NK-92 treated with Interleukin-12 subunit alpha and Interleukin-12 subunit beta, amount 100 ng/mL, for 24 hours (cell line): ENCODE results near the gene LMAN2L.

Experiments
- DNase-seq: peaks from one replicate; lab custom pipeline; 2025; lab: John Stamatoyannopoulos, UW

LMAN2L gene

GRCh38 chr2:96760036-96760985 lies 20.4 kb upstream of the LMAN2L start, which contains the start of gene CNNM4:
CNNM4 (plus strand) TSS chr2:96760902; CDS start chr2:96761000, 98 bp downstream.
- peak; percentile 90 for DNase-seq

GRCh38 chr2:96759548-96759947 lies 19.7 kb upstream of the LMAN2L start:
- DNase-seq: no peak

- DNase-seq: no peak
These were observed 19.1 kb upstream of the LMAN2L start for GRCh38 chr2:96758987-96759386.

DNA sequence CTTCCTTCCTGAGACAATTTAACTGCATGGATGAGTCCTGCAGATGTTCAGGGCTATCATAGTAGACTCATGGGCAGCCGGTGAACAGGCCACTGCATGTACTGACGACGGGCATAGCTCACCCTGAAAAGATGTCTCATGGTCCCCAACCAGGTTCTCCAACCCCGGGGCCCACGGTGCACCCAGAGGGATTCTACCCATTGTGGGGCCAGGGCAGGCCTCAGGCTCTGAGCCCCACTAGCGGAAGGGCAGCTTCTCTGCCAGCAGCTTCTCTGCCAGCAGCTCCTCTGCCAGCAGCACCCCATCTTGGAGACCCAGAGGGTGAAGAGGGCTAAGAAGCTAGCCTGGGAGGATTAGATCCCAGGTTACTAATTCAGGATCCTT lies 17.6 kb upstream of the LMAN2L start:
- DNase-seq: no peak

DNA sequence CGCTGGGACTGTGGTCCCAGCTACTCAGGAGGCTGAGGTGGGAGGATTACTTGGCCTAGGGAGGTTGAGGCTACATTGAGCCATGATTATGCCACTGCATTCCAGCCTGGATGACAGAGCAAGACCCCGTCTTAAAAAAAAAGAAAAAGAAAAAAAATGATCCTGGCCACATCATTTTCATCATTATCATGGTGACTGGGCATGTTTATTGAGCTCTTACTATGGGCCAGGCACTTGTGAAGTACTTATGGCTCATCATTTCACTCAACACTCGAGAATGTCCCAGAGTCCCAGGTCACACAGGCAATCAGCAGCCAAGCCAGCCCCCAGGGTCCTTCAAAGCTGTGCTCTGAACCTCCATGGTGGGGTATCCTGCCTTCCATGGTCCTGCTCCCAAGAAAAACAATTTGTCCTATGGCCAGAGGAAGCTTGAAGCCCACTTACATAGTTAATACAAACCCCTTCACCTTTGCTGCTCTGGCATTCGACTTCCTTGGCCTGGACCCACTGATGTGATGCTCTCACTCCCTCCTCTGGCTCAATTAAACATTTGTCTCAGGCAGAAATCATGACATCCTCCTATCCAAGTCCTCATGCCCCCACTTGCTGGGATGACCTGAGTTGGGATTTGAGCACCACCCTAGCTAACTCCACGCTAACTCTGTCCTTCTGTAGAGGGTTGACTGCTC lies 17.1 kb upstream of the LMAN2L start:
- no peak for DNase-seq

- no peak for DNase-seq
These were observed 14.5 kb upstream of the LMAN2L start for GRCh38 chr2:96754317-96754716.

DNA sequence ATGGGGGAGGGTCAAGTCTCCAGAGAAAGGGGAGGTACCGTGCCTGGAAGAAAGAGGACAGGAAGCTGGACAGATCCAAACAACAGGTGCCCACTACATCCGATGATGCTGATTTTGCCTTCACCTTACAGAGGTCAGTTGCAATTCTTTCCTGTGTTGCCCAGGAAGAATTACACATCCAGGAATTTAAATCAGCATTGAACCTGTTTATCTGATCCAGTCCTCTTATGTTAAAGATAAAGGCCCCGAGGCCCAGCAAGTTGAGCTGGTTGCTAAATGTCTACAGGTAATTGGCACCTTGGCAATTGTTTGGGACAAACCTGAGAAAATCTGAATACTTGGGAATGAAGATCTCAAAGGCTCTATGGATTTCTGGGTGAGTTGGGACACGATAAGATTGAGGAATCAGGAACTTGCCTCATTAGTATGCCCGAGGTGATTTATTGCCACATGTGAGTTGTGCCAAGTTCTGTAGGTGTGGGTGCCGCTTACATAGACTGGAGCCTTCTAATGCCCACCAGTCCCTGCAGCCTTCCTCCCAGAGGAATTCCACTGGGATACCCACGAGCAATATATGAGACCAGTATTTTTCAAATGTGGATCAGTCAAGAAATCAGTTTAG lies 13.9 kb upstream of the LMAN2L start:
- DNase-seq: no peak

- DNase-seq: no peak
These were observed 11.9 kb upstream of the LMAN2L start for GRCh38 chr2:96751800-96752199.

DNA sequence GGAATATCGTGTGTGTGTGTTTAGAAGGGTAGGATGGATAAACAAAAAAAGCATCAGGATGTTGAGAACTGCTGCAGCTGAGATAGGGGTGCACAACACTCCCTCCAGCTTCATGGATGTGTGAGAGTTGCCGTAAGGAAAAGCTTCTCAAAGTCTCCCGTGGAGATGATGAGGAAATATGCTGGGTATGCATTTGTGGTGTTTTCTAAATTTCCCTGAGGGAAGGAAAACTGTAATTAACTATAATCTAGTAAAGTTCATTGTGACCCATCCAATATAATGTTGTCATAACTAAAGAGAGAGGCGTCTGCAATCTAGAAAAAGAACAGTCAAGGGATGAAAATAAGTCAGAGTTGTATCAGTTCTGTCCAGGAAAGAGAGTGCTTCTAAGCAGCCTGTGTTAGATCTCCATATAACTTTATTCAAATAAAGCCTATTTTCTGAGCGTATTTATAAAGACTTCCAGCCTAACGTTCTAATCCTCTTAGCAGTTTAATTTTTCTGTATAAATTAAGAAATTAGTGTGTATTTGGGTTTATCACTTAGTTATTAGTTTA lies 7.3 kb upstream of the LMAN2L start:
- DNase-seq: no peak

DNA sequence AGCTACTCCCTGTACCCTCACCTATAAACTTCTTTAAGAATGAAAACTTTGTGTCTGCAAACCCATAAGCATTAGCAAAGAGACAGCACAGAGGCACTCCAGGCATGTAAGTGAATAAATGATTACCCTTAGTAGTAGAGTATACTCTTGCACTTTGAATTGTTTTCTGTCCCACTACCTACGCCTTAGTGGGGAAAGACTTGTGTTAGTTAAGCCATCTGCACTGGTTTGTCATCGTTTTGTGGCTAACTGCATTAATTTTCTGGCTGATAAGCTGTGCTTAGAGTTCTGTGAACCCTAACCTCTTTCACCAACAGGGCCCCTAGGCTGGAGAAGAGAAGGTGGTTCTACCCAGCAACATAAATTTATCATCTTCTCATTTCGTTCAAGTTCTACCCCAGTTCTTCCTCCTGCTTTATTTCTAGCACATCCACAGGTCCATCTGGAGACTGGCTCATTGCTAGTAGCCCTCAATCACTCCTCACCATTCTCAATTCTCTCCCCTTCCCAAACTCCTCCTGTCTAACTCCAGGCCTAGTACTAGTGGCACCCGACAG lies 710 bp downstream of the LMAN2L start:
- no peak for DNase-seq

DNA sequence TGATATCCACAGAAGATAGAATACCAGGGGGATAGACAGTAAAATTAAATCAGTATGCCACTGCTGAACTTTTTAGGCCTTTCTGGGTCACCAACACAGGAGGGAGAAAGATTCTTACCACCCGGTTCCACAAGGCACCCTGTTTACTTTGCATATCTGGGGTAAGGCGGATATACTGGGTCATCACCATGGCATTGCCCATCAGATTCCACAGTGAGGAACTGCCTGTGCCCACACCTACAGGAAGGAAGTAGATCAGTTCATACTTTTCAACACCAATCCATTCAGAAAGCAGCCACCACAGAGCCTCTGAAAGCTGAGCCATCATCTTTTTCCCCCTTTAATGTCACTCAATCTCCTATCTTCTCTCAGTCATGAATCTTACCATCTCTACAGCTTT lies 2.0 kb downstream of the LMAN2L start:
- no peak for DNase-seq

- no peak for DNase-seq
These were observed 2.6 kb downstream of the LMAN2L start for GRCh38 chr2:96737251-96737650.

- DNase-seq: no peak
These were observed 4.8 kb downstream of the LMAN2L start for GRCh38 chr2:96734880-96735583.

DNA sequence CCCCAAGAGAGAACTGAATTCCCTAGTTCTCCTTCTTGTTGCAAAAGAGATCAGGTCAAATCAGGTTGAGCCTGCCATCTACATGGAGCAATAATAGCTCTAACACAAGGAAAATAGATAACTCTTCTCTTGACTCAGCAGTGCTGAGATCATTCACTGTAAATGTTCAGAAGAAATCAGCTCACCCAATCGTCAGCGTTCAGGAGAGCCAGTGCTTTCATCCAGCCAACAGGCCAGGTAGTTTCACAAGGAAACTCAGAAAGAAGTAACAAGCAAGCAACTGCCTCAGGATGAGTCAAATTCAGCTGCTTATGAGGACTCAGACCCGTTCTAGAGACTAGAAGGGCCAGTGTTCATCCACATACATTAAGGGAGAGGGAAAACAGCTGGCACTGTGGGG lies 5.9 kb downstream of the LMAN2L start:
- DNase-seq: no peak

GRCh38 chr2:96730212-96730611 lies 9.7 kb downstream of the LMAN2L start:
- DNase-seq: no peak

DNA sequence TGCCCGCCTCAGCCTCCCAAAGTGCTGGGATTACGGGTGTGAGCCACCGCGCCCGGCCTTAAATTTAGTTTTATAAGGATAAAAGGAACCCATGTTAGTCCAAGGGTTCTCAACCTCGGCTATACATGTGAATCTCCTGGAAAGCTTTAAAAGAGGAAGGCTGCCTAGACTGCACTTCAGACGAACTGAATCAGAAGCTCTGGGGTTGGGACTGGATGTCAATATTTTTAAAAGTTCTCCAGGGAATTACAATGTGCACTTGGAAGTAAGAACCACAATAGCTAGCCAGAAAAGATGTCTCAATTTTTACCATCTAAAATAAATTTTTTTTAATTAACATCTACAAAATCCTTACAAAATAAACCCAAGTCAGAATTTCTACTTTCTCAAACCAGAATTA lies 10.1 kb downstream of the LMAN2L start:
- no peak for DNase-seq

DNA sequence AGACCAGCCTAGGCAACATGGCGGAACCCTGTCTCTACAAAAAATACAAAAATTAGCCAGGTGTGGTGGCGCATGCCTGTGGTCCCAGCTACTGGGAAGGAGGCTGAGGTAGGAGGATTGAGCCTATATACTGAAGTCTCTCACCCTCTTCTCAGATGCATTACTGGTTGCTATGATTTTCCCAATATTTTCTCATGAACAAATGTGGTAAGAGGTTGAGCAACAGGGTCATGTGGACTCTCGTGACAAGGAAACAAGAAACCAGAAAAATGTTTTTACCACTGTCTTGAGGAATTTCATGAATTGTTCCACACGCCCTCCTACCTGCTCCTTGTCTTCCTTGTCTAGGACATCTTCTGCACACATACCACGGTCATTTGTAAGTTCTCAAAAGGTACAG lies 12.4 kb downstream of the LMAN2L start:
- no peak for DNase-seq

GRCh38 chr2:96726131-96726530 lies 13.7 kb downstream of the LMAN2L start:
- DNase-seq: no peak

DNA sequence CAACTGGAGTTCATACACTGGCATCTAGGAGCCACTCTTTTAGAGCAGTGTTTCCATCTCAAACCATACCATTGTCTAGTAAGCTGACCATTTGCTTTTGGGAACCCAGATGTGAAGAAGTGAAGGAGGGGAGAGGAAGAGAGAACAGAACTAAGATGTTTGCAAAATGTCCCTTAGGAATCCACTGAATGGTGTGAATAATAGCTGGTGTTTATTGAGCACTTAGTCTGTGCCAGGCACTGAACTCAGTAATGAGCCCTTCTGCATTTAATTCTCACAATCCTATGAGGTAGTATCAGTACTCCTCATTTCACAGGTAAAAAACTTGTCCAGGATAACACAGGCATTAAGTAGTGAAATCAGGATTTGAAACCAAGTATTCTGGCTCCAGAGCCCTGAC lies 23.5 kb downstream of the LMAN2L start:
- DNase-seq: no peak

DNA sequence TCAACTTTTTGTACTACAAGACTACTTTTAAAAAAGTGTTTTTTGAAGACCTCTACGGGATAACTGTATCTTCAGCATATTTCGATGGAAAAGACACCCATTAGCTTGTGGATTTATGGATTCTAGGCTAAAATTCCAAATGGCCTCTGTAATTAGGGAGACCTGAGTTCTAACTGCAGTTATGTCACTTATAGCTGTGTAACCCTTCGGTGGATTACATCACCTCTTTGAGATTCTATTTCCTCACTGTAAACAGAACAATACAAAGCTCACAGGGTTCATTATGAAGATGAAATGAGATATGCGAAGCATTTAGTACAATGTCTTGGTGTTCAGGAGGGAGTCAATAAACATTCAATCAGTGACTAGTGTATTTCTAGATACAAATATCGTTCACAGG lies 24.2 kb downstream of the LMAN2L start:
- DNase-seq: no peak

DNA sequence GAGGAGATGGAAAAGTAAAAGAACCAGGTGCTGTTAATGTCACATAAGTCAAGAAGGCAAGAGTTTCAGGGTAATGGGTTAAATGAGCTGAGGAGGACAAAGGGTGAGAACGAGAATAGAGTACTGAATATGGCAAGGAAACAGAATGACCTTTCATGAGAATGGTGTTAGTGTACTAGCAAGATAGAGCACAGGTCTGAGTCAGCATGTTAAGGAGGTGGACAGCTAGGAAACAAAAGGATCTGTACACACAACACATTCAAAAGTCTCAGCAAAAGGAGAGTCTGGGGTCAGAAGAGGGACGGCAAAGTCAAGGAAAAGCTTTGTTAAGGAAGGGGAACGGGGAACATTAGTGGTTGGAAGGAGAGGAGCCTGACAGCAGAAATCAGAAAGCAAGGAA lies 28.9 kb downstream of the LMAN2L start:
- no peak for DNase-seq
